HCT116 (cell line): ENCODE data around the gene SNX1. TPM values are rescaled to one million over a fixed set of nuclear protein-coding genes. Genes with fewer than 3 reads are reported as not detected.

Experiments
- ATAC-seq: fragments of 200-7000 bp; cut with Tn5 transposase; 2 replicates; pipeline ENCODE4 v1.9.1; 2020; ENCODE audit warnings: mild to moderate bottlenecking, moderate library complexity
- BruUV-seq: library from RNA; stranded (reverse); fragments of 400-500 nt; replicated peaks from 2 replicates; lab custom pipeline; 2021; lab: Mats Ljungman, UMichigan
- CTCF ChIA-PET: fragments of 300-600 bp; sonication (Branson Sonifier 250); formaldehyde crosslinking; loops from one replicate; lab custom pipeline; 2021; ENCODE audit warnings: antibody characterized with exemption; lab: Charles Lee
- POLR2A ChIA-PET: fragments of 300-600, 350-600 bp; sonication (Branson Sonifier 250); formaldehyde crosslinking; loops from one replicate; lab custom pipeline; 2021; ENCODE audit warnings: antibody characterized with exemption; lab: Charles Lee
- RAD21 ChIA-PET, 2 experiments: fragments of 300-600 bp; sonication (Branson Sonifier 250); formaldehyde crosslinking; loops; one replicate each; lab custom pipeline; 2023; ENCODE audit warnings: low total read pairs in 2 of 2; ENCODE audit not compliant: uncharacterized antibody in 2 of 2, unreplicated experiment in 2 of 2, low non-redundant PET in 1 of 2; lab: Charles Lee
- DNase-seq: peaks from one replicate; pipeline ENCODE4 v3.0.0-alpha.2; 2010; ENCODE audit warnings: low read depth, low spot score
- H2AFZ ChIP-seq: fragments of 200-600 bp; shearing (Covaris generic), sonication (generic); 2 replicates; pipeline ENCODE4 v1.6.1; 2017; ENCODE audit warnings: low read depth, mixed run types, mixed read lengths, antibody characterized with exemption, low read length; ENCODE audit not compliant: poor library complexity, severe bottlenecking
- H3K27ac ChIP-seq: 2 replicates; pipeline ENCODE4 v1.5.1; 2012; ENCODE audit warnings: low read depth, low read length
- H3K27me3 ChIP-seq: fragments of 200-600 bp; sonication (generic); 2 replicates; pipeline ENCODE4 v1.6.1; 2016; ENCODE audit warnings: mixed run types, low read length, mixed read lengths; ENCODE audit not compliant: insufficient read depth
- H3K36me3 ChIP-seq, 2 experiments: fragments of 200-500 bp in 1 of 2; fragments of 200-600 bp in 1 of 2; sonication (Bioruptor generic) in 1 of 2; sonication (generic) in 1 of 2; 2 replicates each; pipeline versions ENCODE4 v1.5.1 to v1.6.1; 2014 to 2016; ENCODE audit warnings: low read length in 2 of 2, inconsistent platforms in 1 of 2, mixed read lengths in 1 of 2, mixed run types in 1 of 2; ENCODE audit not compliant: insufficient read depth in 2 of 2, control insufficient read depth in 1 of 2
- H3K4me1 ChIP-seq, 2 experiments: fragments of 200-600 bp in 1 of 2; sonication (generic) in 1 of 2; 2 replicates each; pipeline versions ENCODE4 v1.5.1 to v1.6.1; 2012 to 2017; ENCODE audit warnings: low read length in 2 of 2, inconsistent platforms in 1 of 2, mild to moderate bottlenecking in 1 of 2, mixed read lengths in 1 of 2, mixed run types in 1 of 2, moderate library complexity in 1 of 2; ENCODE audit not compliant: insufficient read depth in 2 of 2, control insufficient read depth in 1 of 2
- H3K4me2 ChIP-seq: fragments of 200-600 bp; sonication (generic); 2 replicates; pipeline ENCODE4 v1.6.1; 2017; ENCODE audit warnings: mixed run types, low read length, mixed read lengths
- H3K4me3 ChIP-seq, 2 experiments: fragments of 200-600 bp in 1 of 2; sonication (generic) in 1 of 2; replicated peaks in 1 of 2; 2 replicates each; pipeline ENCODE4 v1.5.1; 2011 to 2016; ENCODE audit warnings: low read length in 2 of 2, control low read depth in 1 of 2, low read depth in 1 of 2, mild to moderate bottlenecking in 1 of 2, mixed read lengths in 1 of 2, mixed run types in 1 of 2
- H3K79me2 ChIP-seq: fragments of 200-600 bp; sonication (generic); 2 replicates; pipeline ENCODE4 v1.6.1; 2017; ENCODE audit warnings: mild to moderate bottlenecking, mixed run types, low read length, moderate library complexity, mixed read lengths; ENCODE audit not compliant: insufficient read depth
- H3K9ac ChIP-seq: fragments of 200-600 bp; sonication (generic); 2 replicates; pipeline ENCODE4 v1.6.1; 2016; ENCODE audit warnings: low read length, mixed read lengths
- H3K9me2 ChIP-seq: fragments of 200-600 bp; sonication (generic), shearing (Covaris generic); 2 replicates; pipeline ENCODE4 v1.6.1; 2017; ENCODE audit warnings: mixed run types, mild to moderate bottlenecking, moderate library complexity; ENCODE audit not compliant: insufficient read depth
- H3K9me3 ChIP-seq, 2 experiments: fragments of 200-500 bp in 1 of 2; fragments of 200-600 bp in 1 of 2; sonication (Bioruptor generic) in 1 of 2; sonication (generic) in 1 of 2; 2 replicates each; pipeline ENCODE4 v1.6.1; 2014 to 2017; ENCODE audit warnings: low read length in 2 of 2, mixed read lengths in 2 of 2, inconsistent platforms in 1 of 2, low read depth in 1 of 2, mild to moderate bottlenecking in 1 of 2, mixed run types in 1 of 2, moderate library complexity in 1 of 2; ENCODE audit not compliant: control insufficient read depth in 1 of 2, insufficient read depth in 1 of 2
- H4K20me1 ChIP-seq: fragments of 200-600 bp; sonication (generic), shearing (Covaris generic); 2 replicates; pipeline ENCODE4 v1.6.1; 2017; ENCODE audit warnings: mixed run types, mild to moderate bottlenecking, moderate library complexity; ENCODE audit not compliant: insufficient read depth
- CBX3 ChIP-seq: IDR thresholded peaks from 2 replicates; pipeline ENCODE4 v1.6.1; 2012; ENCODE audit warnings: low read depth
- CEBPB ChIP-seq: IDR thresholded peaks from 2 replicates; pipeline ENCODE4 v1.6.1; 2012; ENCODE audit warnings: low read depth
- CTCF ChIP-seq, 3 experiments: fragments of 200-600 bp in 1 of 3; sonication (generic) in 1 of 3; IDR thresholded peaks in 2 of 3; conservative IDR thresholded peaks in 1 of 3; 2 replicates each; pipeline ENCODE4 v1.5.1; 2012 to 2017; ENCODE audit warnings: low read depth in 2 of 3, low read length in 2 of 3, antibody characterized with exemption in 1 of 3, borderline replicate concordance in 1 of 3, control low read depth in 1 of 3, mild to moderate bottlenecking in 1 of 3, mixed read lengths in 1 of 3, mixed run types in 1 of 3, moderate library complexity in 1 of 3; ENCODE audit not compliant: insufficient read depth in 1 of 3
- EGR1 ChIP-seq: IDR thresholded peaks from 2 replicates; pipeline ENCODE4 v1.6.1; 2012; ENCODE audit warnings: low read depth
- EZH2 ChIP-seq: fragments of 200-600 bp; sonication (generic); IDR thresholded peaks from 2 replicates; pipeline ENCODE4 v1.6.1; 2017; ENCODE audit warnings: antibody characterized with exemption, mixed run types
- EZH2phosphoT487 ChIP-seq: fragments of 200-600 bp; IDR thresholded peaks from 2 replicates; pipeline ENCODE4 v1.6.1; 2018; ENCODE audit warnings: antibody characterized with exemption, borderline replicate concordance
- JUND ChIP-seq: IDR thresholded peaks from 2 replicates; pipeline ENCODE4 v1.6.1; 2012
- MAX ChIP-seq: IDR thresholded peaks from 2 replicates; pipeline ENCODE4 v1.6.1; 2012
- POLR2A ChIP-seq: IDR thresholded peaks from 2 replicates; pipeline ENCODE4 v1.7.0; 2011; ENCODE audit warnings: borderline replicate concordance; ENCODE audit not compliant: insufficient read depth, insufficient read length; ENCODE audit errors: extremely low read depth
- POLR2AphosphoS5 ChIP-seq: IDR thresholded peaks from 2 replicates; pipeline ENCODE4 v1.6.1; 2011; ENCODE audit warnings: mild to moderate bottlenecking, low read depth, low read length, moderate library complexity
- RAD21 ChIP-seq: IDR thresholded peaks from 2 replicates; pipeline ENCODE4 v1.6.1; 2012; ENCODE audit warnings: low read depth, mild to moderate bottlenecking
- REST ChIP-seq: IDR thresholded peaks from 2 replicates; pipeline ENCODE4 v1.6.1; 2012; ENCODE audit warnings: low read depth
- SIN3A ChIP-seq: IDR thresholded peaks from 2 replicates; pipeline ENCODE4 v1.6.1; 2012; ENCODE audit warnings: low read depth
- SP1 ChIP-seq: IDR thresholded peaks from 2 replicates; pipeline ENCODE4 v1.6.1; 2012; ENCODE audit warnings: low read depth
- SRF ChIP-seq: IDR thresholded peaks from 2 replicates; pipeline ENCODE4 v1.6.1; 2012; ENCODE audit warnings: low read depth
- YY1 ChIP-seq: IDR thresholded peaks from 2 replicates; pipeline ENCODE4 v1.6.1; 2011; ENCODE audit warnings: low read length, low read depth, moderate library complexity, mild to moderate bottlenecking; ENCODE audit not compliant: insufficient replicate concordance; ENCODE audit errors: extremely low read depth
- ZBTB33 ChIP-seq: IDR thresholded peaks from 2 replicates; pipeline ENCODE4 v1.6.1; 2011; ENCODE audit warnings: mild to moderate bottlenecking, low read length, moderate library complexity; ENCODE audit not compliant: insufficient replicate concordance; ENCODE audit errors: extremely low read depth
- ZFX ChIP-seq: fragments of 450-650 bp; IDR thresholded peaks from 2 replicates; pipeline ENCODE4 v1.6.1; 2017
- ZNF274 ChIP-seq: fragments of 200-500 bp; sonication (Bioruptor generic); IDR thresholded peaks from 2 replicates; pipeline ENCODE4 v1.6.1; 2014; ENCODE audit warnings: mild to moderate bottlenecking, low read depth, low read length, inconsistent platforms
- intact Hi-C: fragments of 100-400 bp; cut with micrococcal nuclease; formaldehyde crosslinking; loops from 2 replicates; pipeline ENCODE4 v1.10.0; 2022
- total RNA-seq: library from RNA; stranded (reverse); gene quantifications from one replicate; pipeline ENCODE4 v1.2.1, GENCODE V29; 2021; ENCODE audit not compliant: unreplicated experiment

Gene SNX1
- total RNA-seq, 1 experiment from 2014 or later: 91.9 TPM

GRCh38 chr15:64143276-64143675 is 47.5 kb downstream of the SNX1 start:
- Histone ChIP-seq H3K4me3 (no peak overlapping the region), H3K4me1 (no peaks in the 10 kb centered on the region), H2AFZ (no peak overlapping the region)
- POLR2A ChIA-PET: no interaction called here
- TF ChIP-seq CTCF (IDR thresholded peaks at IDR 0.05 in 2 of 3, conservative IDR thresholded peaks at IDR 0.05 in 1 of 3; ENCODE audit: borderline replicate concordance in 1 of 3, insufficient read depth in 1 of 3, low read depth in 2 of 3, low read length in 2 of 3) (no peak), EZH2phosphoT487 (no peak), JUND (no peak), MAX (no peak), CBX3 (no peak), SP1 (no peak), POLR2AphosphoS5 (no peak), POLR2A (no peak), CEBPB (no peak), REST (no peak), ZNF274 (no peak), ZFX (no peak), EZH2 (no peak), SIN3A (no peak), ZBTB33 (no peak), YY1 (no peak), RAD21 (no peak), EGR1 (no peak), SRF (no peak)
- TF ChIP-seq, all 23 proteins: peak for 0
- no peaks in the 10 kb centered on the region for H3K79me2 ChIP-seq
- no peak overlapping the region for H3K9ac ChIP-seq
- H3K27me3 ChIP-seq: no peaks in the 10 kb centered on the region
- RAD21 ChIA-PET: no interaction called here
- no peaks in the 10 kb centered on the region for H3K9me2 ChIP-seq
- ATAC-seq: no peak
- H3K36me3 ChIP-seq: peaks cover 3 to 5% of the 10 kb centered on the region in 2 experiments; a peak in 2 of 4 replicates
- intact Hi-C loops: no loop called here
- BruUV-seq: no TSS peak
- H4K20me1 ChIP-seq: no peaks in the 10 kb centered on the region
- CTCF ChIA-PET: interaction anchor here (1.4 kb wide), 1 partner anchor 10 kb away, joined by 3 read pairs; no protein-coding TSS in a partner anchor
- no peak overlapping the region for H3K4me2 ChIP-seq
- DNase-seq: no peak
- no peaks in the 10 kb centered on the region for H3K9me3 ChIP-seq
- no peak overlapping the region for H3K27ac ChIP-seq
